UCSD-AML1 (cell line): Measurements from ENCODE around the gene PID1.

Experiments
- DNase-seq: peaks from one replicate; lab custom pipeline; 2025; ENCODE audit not compliant: unreplicated experiment; lab: John Stamatoyannopoulos, UW

PID1 gene

DNA sequence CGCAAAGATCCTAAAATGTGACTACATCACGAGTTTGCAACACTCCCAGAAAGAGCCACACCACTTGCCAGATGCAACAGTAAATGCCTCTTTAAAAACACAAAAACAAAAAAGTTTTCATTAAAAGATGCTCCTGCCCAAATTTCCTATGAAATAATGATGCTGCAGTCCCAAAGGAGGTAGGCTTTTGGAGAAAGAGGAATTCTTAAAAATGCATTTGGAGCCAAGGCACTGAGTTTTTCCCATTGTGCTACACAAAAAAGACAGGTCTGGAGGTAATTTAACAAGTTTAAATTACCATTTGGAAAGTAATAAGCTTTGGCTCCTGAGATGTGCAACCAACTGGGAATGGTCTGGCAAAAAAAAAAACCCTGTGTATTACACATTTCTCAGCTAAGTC lies 145.0 kb downstream of the PID1 start:
- no peak for DNase-seq

DNA sequence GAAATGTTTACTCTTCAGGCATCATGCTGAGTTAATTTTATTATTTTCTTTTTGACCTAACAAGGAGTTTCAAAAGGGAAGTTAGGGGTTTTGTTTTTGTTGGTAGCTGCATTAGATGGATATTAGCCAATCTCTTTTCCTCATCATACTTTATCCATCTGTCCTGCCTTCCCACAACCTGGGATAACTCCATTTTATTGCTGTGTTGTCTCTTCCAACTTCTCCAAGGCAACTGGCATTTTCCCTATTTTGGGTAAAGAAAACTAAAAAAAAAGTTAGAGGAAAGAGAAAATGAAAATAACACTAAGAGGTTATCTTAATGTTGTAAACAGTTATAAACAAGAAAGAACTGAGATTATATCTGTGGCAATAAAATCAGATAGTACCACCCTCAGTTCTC lies 147.0 kb downstream of the PID1 start:
- no peak for DNase-seq

DNA sequence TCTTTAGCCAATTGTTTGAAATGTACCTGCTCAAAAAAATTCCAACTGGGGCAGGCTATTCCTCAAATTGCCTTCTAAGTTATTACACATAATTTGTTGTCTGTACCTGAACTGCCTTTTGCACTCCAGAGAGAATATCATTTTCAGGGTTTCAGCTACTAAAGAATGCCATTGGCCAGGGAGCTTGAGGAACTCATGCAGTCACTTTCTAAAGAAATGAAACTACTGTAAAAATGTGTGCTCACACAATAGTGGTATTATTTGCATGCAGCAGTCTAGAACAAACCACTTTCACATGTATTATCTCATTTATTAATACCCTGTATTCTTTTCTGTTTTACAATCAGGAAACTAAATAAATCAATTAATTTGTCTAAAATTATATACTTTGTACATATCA lies 152.2 kb downstream of the PID1 start:
- DNase-seq: no peak

DNA sequence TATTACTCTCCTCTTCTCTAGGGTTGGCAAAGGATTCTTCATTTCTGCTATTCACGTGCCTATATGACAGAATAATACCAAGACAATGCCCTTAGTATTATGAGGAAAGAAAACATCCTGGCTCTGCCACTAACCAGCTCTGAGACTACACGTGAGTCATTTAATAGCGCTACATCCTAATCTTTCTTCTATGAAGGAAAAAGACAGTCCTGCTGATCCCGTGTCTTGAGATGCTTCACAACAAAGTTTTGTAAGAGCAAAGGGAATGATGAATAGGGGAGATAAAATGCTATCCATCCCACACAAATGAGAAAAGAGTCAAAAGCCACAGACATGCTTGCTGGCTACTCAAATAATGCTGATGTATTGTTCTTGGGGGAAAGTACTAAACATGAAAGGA lies 152.8 kb downstream of the PID1 start:
- DNase-seq: no peak

DNA sequence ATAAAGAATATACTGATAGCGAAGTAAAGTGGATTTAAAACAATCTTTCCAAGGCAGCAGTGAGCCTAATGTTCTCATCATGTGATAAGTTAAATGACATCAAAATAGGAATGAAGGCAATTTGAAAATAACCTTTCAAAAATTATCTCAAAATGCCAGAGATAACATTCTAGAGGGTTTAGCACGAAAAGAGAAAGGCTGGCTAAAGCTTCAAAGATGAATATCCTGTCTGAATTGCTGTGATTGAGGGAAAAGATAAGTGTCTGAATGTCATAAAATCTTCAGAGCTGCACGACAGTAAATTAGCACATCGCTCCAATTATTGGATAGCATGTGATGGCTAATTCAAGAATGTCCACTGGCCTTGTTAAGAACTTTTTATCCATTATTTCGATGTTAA lies 159.3 kb downstream of the PID1 start:
- no peak for DNase-seq

DNA sequence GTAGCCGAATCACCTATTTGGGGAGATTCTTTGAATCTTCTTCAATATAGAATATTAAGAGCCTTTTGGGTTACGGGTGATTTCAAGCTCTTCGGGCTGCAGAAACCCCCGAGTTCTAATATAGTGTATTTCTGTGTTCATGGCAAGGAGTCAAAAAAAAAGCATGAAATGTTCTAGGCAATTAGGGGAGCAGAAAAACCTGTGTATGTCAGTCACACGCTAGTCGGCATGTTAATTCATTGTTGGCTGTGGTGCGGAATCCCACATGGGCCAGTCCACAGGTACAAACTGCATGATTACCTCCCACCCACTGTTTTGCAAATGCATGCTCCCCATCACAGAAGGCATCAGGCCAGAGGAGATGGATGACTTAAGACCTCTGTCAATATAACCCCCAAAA lies 161.9 kb downstream of the PID1 start:
- DNase-seq: no peak

DNA sequence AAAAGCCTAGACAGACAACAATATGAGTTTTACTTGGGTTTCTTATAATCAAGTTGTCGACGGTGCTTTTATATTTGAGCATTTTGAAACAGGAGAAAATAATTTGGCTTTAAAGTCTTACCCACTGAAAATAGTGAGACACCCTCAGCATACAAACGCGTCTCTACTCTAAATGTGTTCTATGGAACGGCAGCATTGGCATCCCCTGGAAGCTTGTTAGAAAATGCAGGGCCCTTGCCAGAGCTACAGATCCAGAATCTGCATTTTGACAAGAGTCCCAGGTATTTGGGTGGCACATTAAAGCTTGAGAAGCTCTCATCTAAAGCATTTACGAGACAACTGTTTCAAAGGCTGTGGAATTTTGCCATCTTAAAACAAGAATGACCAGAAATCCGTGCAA lies 163.5 kb downstream of the PID1 start:
- DNase-seq: no peak

DNA sequence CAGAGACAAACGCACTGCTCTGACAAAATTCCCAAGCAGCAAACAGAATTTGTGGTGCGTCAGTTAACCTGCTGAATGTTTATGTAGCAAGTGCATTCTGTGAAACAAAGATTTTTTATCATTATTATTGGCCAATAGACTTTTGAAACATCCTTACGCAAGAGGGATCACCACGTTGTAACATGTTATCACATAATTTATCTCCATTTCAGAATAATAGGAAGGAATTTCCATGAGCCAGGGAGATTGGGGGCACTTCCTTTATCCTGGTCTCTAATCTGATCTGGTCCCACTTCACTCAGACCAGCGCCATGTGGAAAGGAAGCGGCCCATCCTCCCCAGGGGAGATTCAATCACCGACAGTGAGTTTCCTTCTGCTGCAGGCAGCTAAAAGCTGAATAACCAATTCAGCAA lies 166.1 kb downstream of the PID1 start:
- no peak for DNase-seq

DNA sequence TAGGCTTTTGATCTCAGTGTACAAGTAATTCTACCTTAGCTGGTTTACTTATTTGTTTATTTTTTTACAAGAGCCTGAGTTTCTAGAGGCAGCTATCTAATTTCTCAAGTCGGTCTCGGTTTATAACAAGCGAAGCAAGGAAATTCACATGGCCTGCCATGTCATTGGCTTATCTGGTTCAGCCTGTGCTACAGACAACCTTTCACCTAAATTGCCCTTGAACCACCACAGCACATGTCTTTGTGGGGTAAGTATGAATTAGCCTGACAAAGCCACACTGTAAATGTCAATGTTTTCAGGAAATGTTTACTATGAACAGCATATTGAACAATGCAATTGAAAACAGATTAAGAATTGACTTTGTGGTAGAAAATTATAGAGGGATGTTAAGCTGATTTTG lies 167.1 kb downstream of the PID1 start:
- DNase-seq: no peak

DNA sequence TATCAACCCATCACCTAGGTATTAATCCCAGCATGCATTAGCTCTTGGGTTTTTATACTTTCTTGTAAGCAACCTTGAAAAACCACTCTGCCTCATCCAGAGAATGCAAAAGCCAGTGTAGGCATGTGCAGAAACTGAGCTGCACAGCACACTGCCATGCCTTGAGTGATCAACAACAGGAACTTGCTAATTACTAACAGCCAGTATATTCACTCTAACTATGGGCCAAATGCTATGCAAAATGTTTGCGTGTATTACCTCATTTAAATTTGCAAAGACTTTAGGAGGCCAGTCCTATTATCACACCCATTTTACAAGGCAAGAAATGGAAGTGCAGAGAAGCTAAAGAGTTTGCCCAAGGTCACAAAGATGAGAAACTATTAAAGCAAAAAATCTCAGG lies 169.8 kb downstream of the PID1 start:
- DNase-seq: no peak

DNA sequence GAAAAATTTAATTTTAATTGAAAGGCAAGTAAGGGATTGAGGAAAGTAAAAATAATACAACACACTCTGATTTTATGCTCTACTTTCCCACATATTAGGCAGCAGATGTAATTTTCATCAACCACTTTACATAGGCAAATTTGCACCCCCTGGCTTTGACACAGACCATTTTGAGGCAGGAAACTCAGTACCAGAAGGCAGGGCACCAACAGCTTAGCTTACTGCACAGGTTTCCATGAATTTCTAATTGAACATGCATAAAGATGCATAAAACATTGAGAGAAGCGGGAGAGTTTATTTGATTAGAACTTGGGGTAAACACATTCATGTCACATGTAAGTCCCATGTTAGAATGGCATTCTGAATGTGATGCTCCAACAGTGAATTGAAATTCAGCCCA lies 171.9 kb downstream of the PID1 start:
- DNase-seq: no peak

DNA sequence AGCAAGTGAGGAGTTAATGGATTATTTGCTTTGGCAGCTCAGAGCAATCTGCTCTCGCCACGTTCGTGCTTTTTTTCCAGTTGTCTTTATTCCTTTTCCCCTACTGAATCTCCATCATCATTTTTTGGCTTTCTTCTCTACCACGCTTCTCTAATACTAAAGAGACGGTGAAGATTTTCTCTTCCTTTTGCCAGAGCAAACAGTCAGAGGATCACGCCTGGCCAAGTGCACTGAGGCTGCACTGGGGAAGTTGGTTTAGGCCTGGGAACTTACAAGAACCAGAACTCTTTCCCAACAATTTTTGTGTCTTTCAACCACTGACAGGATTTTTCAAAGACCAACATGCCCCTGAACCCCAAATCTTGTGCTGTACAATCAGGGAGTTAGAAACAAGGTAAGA lies 172.3 kb downstream of the PID1 start:
- no peak for DNase-seq

DNA sequence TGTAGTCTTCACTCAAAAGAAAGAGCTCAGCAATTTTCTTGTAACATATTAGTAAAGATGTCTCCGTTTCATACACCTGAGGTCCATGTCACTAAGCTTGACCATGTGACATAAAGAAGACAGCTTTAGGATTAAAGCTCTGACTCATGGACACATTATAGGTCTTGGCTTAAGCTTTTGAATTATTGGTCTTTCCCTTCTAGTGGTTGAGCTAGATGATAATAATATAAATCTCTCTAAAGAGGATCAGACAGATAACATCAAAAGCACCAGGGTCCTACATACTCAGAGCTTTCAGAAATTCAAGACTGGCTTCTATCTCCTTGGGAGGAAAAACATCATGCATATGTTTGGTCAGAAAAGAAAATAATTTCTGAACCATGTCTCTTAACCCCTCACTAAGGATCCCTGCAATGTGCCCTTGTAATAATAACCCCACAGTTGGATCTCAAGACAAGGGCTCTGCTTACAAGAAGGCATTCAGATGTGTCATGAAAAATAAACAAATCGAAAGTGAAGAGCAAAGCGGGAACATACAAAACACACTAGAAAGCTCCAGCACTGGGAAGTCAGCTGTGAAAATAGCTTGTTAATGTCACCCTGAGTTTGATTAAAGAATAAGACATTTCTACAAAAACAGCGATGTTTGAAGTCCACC lies 174.5 kb downstream of the PID1 start:
- no peak for DNase-seq

DNA sequence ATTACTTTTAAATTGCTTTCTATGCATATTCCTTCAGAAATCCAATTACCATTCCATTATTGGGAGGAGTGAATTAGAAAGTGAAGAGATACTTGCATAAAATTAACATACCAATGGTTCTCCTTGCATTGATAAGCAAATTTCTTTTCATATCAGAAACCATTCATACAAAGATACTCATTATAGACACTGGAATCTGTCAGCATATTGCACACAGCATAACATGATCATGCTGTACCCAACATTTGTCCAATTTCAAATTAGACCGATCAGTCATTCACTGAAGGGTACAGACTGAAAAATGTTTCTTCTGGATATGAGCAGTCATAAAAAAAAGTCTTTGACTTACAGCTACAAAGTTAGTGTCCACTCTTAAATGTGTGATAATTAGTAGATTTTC lies 175.6 kb downstream of the PID1 start:
- DNase-seq: no peak

DNA sequence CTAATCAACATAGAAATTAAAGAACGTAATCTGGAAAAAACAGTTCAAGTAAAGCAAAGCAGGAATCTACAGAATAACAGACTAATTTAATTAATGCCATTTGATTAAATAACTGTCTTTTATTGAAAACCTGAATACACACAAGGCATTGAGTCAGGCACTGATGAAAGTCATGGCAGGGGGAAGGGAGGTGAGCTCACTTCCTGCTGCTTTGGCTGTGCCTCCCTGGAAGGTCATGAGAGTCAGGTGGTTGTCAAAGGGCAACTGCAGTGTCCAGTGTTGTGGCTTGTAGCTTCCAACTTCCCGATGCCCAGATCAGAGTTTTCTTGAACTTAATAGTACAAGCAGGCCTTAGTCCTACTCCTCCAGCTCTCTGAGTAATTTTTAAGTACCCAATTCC lies 180.9 kb downstream of the PID1 start:
- DNase-seq: no peak

DNA sequence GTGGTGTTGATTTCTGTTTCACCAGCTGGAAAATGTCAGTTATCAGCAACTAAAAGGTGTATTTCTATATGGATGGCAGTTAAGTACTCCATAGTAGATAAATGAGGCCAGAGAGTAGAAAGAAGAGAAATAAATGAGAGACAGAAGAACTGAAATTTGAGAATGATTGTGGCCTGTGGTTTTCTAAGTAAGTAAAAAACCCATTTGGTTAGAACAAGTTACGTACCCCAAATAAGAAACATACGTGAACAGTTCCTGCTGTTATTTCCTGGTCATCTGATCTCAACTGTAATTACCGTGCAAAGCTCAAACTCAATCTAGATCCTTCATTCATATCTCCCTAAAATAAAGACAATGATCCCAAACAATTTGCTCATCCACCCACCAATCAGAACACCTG lies 181.3 kb downstream of the PID1 start:
- no peak for DNase-seq

DNA sequence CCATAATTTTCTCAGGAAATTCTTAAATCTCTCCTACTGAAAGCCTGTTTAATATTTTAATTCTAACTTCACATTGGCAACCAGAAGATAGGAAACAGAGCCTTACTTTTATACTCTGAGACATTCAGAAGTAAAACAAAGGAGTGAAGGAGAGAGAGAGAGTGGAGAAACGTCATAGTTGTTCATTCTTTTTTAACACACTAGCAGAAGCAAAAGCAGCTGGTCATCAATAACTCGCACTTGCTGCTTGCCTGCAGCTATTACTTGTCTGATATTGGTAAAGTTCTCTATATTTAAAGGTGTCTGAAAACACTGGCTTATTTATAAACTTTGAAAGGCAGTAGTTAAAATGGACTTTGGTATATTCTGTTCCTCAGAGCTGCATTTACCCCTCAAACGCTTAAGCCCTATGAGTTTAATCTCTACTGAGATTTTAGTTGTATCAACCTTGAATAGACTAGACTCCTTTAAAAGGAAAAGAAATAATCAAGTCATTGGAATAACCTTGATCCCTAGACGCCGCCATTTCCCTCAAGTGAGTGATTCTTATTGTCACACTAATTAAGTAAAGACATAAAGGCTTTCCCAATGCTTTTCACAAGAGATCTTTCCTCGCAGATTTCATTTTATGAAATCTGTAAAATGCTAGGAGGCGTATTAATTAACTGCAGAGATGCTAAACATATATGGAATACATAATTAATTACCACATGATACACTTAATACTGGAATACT lies 182.0 kb downstream of the PID1 start:
- no peak for DNase-seq

DNA sequence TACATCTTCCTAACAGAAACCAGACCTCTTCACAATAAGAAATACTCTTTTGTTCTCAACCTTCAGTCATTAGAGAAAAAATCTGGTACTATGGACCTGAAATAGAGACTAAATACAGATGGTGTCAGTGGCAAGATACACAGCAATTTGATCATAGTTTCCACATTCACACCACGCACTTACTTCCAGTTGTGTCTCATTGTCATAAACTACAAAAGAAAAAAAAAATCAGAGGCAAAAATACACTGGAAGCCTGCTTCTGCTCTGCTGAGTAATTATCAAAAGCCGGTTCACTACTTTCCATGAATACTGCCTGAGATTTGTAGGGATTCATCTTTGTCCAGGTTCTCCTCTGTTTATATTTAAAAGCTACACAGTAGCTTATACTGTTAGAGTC lies 182.6 kb downstream of the PID1 start:
- no peak for DNase-seq

DNA sequence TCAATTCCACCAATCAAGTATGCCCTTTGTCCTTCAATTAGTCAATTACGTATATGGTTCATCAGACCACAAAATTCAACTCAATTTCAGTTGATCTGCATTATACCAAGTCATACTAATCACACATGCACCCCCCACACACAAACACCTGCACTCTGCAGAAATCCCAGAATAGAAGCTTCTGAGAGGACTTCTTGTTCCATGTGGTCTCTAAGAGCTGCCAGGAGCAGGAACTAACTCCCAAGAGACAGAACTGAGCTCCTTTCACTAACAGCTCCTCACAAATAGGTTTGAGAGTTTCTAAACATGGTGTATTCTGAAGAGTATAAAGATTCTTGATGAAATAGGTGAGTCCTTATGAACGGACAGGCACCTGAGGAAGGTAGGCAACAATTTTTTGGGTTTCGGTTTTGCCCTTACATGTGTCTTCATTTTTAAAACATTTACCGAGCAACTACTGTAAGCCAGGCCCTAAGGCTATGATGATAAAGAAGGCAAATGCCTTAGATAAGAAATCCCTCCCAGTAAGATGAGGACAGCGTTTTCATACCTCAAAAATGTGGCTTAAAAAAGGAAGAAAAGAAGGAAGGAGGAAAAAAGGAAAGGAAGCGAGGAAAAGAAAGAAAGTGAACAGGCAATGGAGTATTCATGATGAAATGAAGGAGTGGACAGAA lies 183.1 kb downstream of the PID1 start:
- no peak for DNase-seq

DNA sequence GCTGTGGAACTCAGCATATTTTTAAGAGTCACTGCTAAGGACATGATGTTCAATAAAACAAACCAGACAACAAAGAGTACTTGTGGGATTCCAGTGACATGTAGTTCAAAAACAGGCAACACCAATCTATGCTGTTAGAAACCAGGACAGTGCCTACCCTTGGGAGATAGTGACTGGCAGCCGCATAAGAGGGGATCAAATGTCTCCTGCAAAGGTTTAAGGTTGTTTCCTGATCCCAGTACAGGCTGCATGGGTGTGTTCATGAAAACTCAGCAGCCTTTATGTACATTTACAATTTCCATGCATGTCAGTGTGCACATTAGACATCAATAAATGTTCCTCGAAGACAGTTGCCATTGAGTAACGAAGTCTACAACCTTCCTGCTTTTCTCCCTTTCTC lies 183.8 kb downstream of the PID1 start:
- DNase-seq: no peak

DNA sequence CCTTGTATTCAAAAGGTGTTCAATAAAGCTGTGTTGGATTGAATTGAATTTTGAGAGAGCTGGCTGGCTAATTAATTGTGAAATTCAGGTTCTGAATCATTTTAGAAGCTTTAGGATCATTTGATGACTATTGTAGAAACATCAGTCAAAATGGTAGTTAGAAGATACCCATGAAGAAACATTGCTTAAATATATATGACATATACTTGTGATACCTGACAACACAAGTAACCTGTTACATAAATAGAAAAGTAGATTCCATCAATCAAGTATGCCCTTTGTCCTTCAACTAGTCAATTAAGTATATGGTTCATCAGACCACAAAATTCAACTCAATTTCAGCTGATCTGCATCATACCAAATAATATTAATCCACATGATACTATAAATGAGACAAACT lies 185.6 kb downstream of the PID1 start:
- no peak for DNase-seq

DNA sequence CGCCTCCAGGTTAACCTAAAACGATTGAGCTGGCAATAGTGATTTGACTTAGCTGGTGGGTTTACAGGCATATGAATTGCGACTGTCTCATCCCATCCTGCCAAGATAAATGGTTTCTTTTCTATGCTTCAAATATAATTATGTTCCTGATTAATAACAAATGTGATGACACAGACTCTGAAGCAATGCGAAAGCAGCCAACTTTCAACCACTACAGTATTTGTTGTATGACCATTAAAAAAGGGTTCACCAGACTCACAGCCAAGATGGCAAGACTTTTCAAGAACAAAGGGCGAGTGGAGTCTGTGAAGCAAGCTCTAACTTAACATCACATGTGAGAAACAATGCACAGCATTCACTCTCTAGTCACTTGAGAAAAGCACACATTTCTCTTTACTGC lies 186.6 kb downstream of the PID1 start:
- DNase-seq: no peak
